NCI-H146 treated with DMSO at 0.1 percent for 48 hours (cell line): ENCODE results near the gene MEF2D.
A peak's percentile ranks its signal among the peaks of the same experiment; 100 is the strongest.

ENCODE experiments used
- DNase-seq: peaks from one replicate; lab custom pipeline; 2025; ENCODE audit not compliant: unreplicated experiment; lab: John Stamatoyannopoulos, UW

The MEF2D gene

DNA sequence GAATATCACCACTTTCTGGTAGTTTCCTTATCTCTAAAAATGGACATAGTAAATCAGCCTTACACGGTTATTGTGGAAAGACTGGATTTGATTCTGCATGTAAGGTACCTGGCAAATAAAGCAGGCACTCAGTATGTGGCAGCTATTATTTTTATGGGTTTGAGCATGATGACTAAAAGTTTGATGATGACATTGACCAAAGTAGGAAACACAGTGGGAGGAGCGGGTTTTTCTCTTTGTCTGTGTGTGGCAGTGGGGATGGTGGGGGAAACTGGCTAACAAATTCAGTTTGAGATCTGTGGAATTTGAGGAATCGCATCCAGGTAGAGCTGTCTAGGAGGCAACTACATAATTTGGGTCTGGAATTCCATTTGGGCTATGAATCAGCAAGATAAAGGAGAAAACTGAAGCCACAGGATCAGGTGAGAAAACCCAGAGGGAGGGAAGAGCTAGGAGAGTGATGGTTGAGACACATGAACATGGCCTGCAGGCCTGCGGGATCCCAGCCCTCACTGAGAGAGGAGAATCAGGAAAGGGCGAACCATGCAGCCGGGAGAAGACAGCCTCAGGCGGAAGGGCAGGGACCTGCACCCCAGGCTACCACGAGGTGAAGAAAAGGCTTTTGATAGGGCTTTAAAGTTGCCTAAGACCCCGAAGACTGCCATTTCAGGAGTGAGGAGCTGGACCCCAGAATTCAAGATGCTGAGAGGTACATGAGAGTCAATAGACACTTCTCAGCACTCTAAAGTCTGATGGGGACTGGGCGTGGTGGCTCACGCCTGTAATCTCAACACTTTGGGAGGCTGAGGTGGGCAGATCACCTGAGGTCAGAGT lies 52.2 kb downstream of the MEF2D start:
- no peak for DNase-seq

DNA sequence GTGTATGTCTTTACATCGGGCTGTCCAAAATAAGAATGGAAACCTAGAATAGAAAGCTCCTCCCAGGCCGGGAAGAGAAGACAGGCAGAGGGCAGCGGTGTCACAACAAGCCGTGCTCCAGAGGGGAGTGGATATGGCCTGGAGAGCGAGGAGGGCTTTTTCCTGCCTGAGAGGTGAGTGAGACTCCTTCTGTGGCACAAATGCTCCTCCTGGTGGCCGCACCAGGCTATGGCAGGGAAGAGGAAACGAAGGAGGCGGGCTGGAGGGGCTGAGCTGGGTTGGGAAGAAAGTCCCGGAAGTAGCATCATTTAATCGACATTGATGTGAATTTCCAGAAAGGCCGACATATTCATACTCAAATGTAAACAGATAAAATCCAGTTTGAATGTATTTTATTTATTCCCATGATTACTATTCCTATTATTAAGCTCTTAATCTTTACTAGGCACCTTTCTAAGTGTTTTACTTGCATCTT lies 54.7 kb downstream of the MEF2D start:
- DNase-seq = peak; percentile 82

DNA sequence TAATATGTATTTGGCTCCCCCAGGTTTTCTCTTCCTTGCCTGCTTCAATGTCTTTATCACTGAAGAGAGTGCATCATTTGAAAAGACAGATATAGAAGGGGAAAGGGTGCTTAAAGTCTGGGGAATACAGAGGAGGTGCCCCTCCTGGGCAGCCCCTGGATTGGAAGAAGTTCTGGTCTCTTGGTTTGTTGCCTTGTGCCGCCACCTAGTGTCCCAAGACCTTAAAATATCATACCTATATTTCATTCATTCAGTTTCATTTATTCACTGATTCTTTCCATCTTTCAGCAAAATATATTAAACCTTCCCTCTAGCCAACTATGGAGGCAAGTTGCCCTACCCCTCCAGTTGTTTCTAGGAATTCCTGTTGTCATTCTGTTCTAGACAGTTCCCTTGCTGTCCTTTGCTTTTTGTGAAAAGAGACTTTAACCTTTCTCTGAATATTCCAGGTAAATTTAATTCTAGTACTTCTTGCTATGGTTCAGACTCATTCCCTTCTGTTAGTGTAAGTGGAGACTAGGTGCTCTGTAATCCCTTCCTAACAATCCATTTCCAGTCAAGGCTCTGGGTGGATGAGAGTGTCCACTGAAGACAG lies 56.1 kb downstream of the MEF2D start:
- DNase-seq = no peak

DNA sequence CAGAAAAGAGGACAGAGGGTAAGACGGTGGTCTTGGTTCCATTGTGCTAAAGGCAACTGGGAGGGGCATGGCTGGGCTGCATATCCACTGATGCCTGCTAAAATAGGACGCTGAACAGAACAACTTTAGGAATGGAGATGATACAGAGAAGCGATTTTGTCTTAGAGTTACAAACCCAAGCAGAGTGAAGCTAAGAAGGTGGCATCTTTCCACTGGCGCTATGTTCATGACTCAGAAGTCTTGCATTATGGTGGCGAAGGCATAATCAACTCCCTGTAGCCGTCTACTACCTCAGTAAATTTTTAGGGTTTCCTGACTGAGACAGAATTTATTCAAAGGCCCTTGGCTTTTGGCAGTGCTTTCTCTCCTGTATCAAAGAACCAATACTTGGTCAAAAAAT lies 57.3 kb downstream of the MEF2D start:
- DNase-seq = no peak

DNA sequence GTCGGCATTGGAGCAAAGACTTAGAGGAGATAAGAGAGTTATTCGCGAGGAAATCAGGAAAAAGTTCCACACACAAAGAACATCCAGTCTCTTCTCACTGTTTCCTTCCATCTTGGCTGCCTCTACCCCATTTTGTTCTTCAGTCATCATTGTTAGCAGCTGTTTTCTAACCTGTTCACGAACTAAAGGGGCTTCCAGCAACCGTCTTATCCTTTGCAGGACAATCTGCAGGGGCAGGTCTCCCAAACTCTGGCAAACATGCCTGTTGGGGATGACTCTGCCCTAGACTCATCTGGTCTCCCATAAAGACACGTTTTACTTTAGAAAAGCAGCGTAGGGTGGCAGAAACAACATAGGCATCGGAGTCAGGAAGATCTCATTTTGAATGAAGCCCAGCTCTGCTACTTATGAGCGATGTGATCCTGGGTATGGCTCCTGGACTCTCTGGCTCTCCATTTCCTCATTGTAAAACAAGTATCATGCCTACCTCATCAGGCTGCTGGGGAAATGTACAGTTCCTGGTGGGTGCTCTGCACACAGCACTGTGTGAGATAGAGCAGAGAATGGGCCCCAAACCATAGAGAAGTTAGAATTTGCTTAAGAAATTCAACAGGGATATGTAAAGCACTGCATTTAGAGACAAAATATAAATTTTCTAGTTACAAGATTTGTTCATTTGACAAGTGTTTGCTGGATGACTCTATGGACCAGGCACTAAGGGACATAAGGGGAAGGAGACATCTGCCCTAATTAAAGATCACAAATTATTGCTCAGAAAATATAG lies 59.7 kb downstream of the MEF2D start:
- DNase-seq = no peak

DNA sequence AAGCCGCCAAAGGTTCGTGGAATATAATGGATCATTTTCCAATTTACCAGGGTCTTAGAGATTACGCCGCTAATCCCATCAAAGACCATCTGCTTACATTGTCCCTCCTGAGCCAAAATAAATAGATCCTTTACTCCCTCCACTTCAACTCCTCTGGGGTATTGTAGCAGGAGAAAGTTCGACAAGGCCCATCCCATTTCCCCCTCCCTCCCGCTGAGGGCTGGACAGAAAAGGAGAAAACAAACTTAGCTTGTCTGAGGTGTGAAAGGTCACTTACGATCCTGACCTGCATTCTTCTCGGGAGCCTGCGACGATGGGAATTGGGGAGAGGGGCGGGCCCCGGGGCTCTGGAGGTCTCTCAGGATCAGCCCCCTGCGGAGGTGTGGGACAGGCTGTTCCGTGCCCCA lies 60.8 kb downstream of the MEF2D start:
- no peak for DNase-seq

DNA sequence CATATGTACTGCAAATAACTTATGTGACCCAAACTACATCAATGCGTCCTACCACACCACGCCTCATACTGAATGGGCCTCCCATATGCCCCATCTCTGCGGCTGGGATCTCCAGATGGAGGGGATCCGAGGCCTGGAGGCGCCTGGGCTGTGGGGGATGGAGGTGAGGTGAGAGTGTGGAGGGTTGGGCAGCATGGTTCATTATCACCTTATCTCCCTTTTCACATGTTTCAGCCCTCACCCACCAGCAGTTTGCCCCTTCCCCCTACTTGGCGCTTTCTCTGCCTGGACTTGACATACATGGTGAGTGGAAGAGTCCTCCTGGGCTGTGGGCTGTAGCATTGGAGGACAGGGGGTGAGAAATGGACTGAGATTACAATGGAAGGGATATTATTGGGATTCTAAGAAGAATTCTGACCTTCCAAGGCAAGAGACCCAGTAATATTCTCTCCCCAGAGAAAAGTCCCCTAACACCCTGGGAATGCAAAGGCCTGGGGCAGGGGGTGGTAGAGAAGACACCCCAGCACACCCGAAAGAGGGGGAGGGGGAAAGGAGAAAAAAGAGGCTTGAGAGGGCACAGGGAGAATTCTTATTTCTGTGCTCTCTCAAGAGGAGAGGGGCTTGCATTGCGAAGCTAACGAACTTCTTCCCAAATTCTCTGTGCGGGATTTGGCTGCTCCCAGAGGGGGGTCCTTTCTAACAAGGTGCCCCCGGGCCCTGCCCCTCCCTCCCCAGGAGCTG lies 61.4 kb downstream of the MEF2D start:
- no peak for DNase-seq

DNA sequence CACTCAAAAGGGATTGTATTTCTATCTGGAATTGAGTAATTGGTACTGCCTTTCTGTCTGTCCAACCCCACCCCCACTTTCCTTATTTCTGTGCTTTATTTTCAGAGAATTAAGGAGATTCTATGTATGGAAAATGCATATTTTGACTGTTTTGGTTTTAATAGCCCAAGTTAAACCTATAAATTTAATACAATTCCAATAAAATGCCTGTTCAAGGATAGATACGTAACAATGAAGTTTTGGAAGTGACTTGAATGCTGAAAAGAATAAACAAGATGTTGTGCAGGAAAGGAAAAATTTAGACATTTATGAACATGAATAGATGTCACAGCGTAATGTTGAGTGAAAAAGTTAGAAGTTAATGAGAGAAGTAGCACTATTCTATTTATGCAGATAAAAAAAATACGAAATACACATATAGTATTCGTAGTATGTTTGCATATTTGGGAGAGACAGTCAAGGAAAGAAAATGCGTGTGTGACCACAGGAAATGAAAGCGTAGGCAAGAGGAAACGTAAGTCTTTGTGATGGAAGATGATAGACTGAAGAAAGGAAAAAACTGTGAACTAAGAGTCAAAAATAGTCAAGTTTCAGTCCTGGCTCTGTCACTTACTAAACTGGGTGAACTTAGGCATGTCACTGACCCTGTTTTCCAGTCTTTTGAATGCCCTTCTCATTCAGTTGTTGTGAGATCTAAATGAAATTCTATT lies 62.1 kb downstream of the MEF2D start:
- DNase-seq = no peak

DNA sequence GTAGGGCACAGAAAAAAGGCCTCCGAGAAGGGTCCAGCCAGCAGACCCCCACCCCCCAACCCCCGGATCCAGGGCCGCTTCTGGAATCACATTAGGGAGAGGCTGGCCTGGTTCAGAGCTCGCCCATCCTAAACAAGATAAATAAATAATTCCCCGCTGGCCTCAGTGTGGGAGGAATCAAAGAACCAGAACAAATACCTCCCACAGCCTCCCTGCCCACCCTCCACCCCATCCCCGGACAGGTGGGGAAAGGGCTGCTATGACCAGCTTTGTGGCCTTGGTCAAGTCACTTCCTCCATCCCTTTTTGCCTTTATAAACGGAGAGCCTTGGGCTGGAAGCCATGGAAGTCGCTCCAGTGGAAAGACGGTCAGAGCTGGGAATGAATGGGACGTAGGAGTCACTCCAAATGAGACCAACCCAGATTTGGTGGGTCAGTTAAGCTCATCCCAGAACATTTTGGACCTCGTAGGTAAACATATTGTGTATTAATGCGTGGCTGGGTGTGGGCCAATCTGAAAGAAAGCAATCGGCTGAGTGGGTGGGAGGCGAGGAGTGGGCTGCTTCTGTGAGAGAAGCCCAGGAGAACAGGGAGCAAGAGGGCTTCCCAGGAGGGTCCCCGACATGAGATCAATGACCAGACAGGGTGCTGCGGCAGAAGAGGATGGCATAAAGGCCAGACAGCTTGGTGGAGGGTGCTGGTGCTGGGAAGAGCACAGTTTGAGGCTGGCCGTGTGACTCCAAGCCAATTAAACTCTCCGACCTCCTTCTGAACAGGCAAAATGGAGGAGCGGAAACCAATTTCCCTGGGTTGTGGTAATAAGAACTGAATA lies 63.3 kb downstream of the MEF2D start:
- no peak for DNase-seq

DNA sequence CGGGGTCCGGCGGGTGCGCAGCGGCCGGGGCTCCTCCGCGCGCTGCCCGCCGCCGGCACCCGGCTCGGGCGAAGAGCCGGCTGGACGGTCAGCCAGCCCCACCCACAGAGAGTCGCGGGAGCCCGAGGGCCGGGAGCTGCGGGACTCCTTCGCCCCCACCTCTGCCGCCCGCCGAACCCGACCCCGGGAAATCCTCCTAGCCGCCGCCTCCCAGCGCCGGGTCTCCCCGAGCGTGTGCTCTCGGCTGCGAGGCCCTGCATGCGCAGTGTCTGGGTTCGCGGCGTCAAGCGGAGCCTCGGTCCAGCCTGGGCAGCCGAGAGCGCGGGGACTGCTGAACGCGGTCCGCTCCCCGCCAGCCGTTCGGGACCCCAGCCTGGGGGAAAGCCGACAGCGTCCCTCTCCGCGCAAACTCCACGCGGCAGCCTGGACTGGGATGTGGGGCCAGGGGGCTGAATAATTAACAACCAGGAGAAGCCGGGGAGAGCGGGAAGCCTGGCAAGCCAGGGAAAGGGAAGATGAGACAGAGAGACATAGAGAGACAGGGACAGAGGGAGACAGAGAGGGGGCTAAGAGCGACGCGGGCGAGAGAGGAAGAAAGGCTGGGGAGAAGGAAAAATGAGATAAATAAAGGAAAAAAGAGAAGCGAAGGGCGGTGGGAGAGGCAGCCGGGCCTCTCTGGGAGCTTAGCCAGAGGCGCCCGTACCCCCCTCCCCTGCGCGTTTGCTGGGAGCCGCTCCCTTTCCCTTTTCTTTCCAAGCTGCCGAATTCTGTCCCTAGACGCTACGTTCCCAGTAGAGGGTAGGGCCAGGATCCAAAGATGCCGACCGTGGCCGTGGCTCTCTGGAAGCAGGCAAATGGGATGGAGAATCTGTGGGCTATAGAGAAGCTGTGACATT lies 64.2 kb downstream of the MEF2D start:
- no peak for DNase-seq

DNA sequence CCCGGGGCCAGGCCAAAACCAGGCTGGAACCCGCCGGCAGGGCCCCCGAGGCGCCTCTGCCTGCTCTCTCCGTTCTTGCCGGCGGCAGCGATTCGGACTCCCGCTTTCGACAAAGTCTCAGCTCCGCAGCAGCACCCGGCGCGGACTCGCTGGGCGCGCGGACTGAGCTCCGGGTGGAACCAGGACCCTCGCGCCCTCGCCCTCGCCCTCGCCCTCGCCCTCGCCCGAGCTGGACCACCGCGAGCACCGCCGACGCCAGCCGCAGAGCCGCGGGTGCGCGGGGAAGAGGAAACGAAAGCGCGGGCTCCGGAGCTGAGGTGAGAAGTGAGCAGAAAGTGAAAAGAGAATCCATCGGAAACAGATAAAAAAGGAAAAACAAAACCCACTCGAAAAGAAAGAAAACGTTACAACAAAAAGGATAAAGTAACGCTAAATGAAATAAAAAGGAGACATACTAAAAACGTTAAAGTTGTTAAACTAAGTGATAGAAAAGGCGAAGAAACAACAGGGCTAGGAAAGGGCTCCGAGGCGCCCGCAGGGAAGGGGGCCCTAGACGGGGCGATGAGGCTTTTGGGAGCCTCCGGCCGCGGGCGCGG lies 64.9 kb downstream of the MEF2D start:
- DNase-seq = no peak

DNA sequence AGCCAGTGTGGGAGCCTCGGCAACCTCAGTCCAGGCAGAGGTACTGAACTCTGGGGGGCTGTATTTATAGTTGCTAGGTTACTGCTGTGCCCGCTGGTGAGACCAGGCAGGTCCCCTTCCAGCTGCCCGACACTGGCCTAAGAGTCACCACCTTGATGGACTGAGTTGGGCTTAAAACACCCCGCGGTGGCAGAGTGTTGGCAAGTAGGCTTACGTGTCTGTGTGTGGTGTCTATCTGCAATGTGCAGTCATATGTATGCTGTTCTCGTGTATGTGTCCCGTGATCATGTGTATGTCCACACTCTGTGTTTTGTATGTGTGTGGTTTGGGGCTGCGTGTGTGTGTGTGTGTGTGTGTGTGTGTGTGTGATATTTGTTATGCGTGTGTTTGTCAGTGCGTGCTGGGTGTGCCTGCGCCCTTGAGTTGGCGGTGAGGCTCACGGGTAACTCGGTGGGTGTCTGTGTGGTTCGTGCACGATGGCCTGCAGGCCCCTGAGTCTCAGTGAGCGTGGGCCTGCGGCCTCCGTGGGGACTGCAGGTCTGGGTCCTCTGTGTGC lies 65.5 kb downstream of the MEF2D start:
- no peak for DNase-seq

DNA sequence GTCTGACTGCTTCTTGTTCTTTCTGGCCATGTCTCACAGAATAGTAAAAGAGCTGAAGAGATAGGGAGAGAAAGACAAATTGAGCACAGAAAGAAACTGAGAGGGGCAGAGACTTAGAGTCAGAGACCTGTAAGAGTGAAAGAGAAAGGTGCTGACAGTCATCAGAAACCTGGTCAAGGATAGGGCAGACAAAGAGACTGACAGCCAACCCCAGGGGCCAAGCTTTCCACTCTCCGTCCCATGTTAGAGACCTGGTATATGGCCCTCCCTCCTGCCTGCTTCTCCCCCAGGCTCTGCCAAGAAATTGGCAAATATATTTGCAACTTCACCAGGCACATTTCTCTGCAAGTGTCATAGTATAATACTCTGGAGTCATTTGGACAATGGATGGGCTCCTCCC lies 67.0 kb downstream of the MEF2D start:
- no peak for DNase-seq

DNA sequence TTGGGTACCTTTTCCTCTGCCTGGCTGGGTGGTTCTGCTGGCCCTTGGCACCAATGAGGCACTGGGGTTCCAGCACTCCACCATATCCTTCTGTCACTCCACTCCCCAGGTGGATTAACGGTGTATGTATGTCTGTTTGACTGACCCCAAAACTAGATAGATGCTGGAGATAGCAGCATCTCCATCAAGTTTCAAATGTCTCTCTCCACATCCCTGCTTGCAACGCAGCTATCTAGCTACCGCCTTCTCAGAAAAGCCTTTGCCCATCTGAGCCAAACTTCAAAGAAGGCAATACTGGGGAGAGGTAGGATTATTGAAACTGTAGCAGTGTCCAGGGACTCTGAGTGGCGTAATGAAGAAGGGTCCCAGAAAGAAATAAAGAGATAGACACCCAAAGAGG lies 67.5 kb downstream of the MEF2D start:
- no peak for DNase-seq

DNA sequence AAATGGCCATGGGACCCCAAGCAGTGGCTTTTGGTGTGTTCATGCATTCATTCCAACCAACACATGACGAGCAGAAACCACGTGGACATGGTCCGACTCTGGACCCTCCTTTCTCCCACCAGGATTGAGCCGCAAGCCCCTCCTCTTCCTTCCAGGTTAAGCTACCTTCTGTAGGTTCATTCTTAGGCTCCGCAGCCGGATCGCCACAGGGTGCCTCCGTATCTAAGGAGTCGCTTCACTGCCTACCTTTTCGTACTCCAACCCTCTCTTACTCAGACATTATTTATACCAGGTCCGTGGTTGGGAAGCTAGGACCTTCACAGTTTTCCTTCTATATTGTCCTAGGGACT lies 67.9 kb downstream of the MEF2D start:
- DNase-seq = no peak

DNA sequence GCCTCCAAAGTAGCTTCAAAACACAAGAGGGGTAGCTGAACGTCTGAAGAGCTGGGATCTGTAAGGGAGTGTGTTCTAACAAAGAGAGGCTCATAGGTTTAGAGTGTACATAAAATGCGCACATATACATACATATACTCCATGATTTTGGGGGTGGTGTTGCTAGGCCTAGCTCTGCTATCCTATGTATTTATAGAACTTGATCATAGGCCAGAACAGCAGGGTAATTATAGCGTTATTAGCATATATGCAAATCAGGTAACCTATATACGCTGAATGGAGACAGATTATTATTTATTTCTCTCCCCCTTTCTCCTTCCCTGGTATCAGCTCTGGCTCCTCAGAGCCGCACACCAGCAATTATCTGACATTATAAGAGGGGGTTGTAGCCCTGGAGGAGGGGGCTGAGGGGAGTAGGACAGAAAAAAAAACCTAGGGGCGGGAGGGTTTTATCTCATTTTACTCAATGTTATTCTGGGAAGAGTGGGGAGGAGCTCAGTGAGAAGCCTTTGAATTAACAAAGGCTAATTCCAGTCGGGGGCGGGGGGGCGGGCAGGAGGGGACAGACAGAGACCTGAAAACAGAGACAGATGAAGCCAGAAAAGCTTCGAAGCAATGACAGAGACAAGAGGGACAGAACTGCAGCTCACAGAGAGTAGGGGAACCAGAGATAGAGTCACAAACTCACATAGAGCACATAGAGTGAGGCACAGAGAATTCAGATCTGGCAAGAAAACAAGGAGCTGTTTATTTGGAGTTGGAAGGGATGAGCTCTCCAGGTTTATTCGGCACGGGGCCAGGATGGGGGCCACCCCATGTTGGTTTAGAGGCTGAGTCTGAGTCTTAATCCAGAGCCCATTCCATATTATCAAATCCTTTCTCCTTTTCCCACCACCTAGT lies 68.6 kb downstream of the MEF2D start:
- no peak for DNase-seq

DNA sequence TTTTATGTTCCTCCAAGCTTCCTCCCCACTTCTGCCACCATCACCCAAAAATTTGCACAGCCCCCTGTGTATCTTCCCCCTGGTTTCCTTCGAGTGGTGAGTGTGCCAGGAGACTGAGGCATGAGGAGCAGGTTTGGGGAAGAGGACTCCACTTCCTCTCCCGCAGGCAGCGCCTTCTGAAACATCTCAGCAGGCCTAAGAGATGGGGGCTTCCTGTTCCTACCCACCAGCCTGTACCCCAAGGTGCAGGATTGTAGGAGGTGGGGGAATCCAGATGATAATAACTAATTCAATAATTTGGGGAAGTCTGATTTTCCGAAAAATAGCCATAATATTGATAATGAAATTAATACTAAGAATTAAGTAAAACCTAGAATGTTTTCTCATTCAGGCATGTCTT lies 69.2 kb downstream of the MEF2D start:
- no peak for DNase-seq
